Activated T-helper 17 cell treated with anti-CD3 and anti-CD28 coated beads, Interleukin-2, amount 50 U/mL, for 72 hours (primary cell): Measurements from ENCODE around the gene CBY1. TPM values are rescaled to one million over a fixed set of nuclear protein-coding genes. Genes with fewer than 3 reads are reported as not detected.
"Not testable (repeated sequence)": the region's sequence is repeated elsewhere in the genome, so short reads cannot be mapped to it uniquely, and the experiment has no call there.

ENCODE experiments used
- ATAC-seq: fragments of 150-1000 bp; cut with Tn5 transposase; replicated peaks from 2 replicates; pipeline ENCODE4 v1.10.0; 2021; ENCODE audit warnings: mild to moderate bottlenecking, moderate library complexity
- H3K27ac Mint-ChIP-seq: one replicate; pipeline ENCODE4 v1.8.0; 2022; ENCODE audit warnings: mixed read lengths
- H3K27me3 Mint-ChIP-seq: one replicate; pipeline ENCODE4 v1.8.0; 2022; ENCODE audit warnings: mixed read lengths
- H3K36me3 Mint-ChIP-seq: one replicate; pipeline ENCODE4 v1.8.0; 2022; ENCODE audit warnings: low read depth, mild to moderate bottlenecking, mixed read lengths
- H3K4me1 Mint-ChIP-seq: one replicate; pipeline ENCODE4 v1.8.0; 2022; ENCODE audit warnings: mixed read lengths
- H3K4me3 Mint-ChIP-seq: one replicate; pipeline ENCODE4 v1.8.0; 2022; ENCODE audit warnings: mild to moderate bottlenecking, mixed read lengths
- H3K9me3 Mint-ChIP-seq: one replicate; pipeline ENCODE4 v1.8.0; 2022; ENCODE audit warnings: mixed read lengths
- total RNA-seq, 2 donors: library from RNA; stranded (reverse); gene quantifications; one replicate each; pipeline ENCODE4 v1.2.3, GENCODE V29; 2022

The CBY1 gene
- 10 to 100 TPM; 10.4 to 11.5 TPM for total RNA-seq

DNA sequence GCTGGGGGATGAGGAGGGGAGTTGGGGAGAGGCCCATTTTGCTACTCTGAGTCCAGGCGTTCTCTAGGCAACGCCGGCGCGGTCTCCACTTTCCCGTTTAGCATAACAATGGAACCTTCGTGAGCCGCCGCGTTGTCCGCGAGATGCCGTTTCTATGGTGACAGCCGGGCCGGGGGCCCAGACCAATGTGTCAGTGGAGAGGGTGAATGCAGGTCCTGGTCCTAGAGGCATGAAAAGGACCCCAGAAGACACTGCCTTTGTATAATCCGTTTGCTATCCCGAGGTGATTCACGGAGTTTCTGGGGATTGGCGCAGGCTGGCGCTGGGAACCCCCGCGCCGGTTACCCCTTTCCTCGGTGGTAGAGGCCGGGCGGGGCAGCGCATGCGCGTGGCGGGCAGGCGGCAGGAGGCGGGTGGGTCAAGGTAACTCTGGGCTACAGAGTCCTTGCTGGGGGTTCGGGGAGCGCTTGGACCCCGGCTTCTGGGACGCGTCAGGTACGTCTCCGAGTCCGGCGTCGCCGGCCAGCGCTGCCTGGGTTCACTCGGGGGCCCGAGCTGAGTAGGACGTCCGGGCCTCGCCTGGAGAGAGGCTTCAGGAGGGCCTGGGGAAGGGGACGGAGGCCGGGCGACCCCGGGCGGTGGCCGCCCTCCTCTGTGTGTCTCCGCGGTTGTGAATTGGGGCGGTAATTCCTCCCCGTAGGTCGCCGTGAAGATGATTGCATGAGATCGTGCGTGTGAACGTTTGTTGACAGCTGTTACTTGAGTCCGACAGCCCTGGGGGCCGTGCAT is at the start of gene CBY1, which contains the start of gene FAM227A:
Gene CBY1 (plus strand): TSS at position 383 of the 789 bp plus-strand sequence. CDS start 11,417 bp downstream, outside the sequence.
Gene FAM227A (minus strand): TSS at position 137 of the 789 bp plus-strand sequence. CDS start 6,224 bp downstream, outside the sequence.
- H3K27me3 Mint-ChIP-seq = no peaks in the 10 kb centered on the region
- peak; percentile 85 for ATAC-seq
- no peaks in the 10 kb centered on the region for H3K9me3 Mint-ChIP-seq
- peak within 1 kb of the TSS; percentile 87 for H3K4me3 Mint-ChIP-seq
- peak within 1 kb of the TSS; percentile 97 for H3K27ac Mint-ChIP-seq
- peaks cover 5% of the 10 kb centered on the region for H3K4me1 Mint-ChIP-seq
- peaks cover 1% of the 10 kb centered on the region for H3K36me3 Mint-ChIP-seq

DNA sequence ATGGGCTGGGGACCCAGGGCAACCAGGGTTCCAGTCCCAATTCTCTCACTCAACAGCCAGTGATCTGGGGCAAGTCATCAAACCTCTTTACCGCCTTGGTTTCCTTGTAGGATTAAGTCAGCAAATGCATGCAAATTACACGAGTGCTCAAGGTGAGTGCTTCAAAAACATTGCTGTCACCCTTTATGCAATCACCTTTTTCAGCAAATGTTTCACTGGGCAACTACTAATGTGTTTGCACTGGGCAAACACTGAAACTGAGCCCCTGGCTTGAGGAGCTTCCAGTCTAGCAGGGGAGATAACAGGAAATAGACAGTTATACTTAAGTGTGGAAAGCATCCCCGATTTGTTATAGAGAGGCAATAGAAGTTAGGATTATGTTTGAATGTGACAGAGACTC is 48.8 kb upstream of the CBY1 start:
- no peak overlapping the region for H3K27ac Mint-ChIP-seq

DNA sequence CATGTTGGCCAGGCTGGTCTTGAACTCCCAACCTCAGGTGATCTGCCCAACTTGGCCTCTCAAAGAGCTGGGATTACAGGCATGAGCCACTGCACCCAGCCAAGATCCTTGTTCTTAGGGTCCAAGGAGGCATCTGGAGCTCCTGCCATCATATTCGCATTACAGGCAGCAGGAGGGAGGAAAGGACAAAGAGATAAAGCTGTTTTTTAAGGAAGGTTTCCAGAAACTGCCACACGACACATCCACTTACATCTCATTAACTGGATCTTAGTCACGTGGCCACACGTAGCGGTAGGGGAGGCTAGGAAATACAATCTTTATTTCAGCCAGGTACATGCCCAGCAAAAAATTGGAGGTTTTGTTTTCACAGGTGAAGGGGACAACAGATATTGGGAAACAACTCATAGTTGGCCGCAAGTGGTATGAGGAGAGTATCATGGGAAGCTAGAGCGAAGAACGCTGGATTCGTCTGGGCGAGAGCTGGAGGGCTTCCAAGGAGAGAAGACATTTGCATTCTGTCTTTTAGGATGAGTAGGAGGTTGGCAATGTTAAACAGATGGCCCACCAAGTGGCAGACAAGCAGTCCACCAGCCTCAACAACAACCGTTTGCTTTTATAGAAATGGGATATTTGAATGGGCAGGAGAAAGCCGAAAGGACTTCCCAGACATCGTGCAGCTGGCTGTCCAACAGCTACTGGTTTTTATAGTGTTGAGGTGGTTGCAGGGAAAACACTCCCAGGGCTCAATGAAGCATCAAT is 47.3 kb upstream of the CBY1 start:
- H3K9me3 Mint-ChIP-seq = no peaks in the 10 kb centered on the region
- H3K4me3 Mint-ChIP-seq = no peak overlapping the region
- H3K27me3 Mint-ChIP-seq = peaks cover 10% of the 10 kb centered on the region
- no peaks in the 10 kb centered on the region for H3K4me1 Mint-ChIP-seq
- ATAC-seq = no peak
- H3K27ac Mint-ChIP-seq = no peak overlapping the region
- H3K36me3 Mint-ChIP-seq = no peaks in the 10 kb centered on the region

More for the DNA sequence above, 48.8 kb upstream of the CBY1 start:
- Mint-ChIP-seq H3K27me3 (peaks cover 13% of the 10 kb centered on the region), H3K9me3 (no peaks in the 10 kb centered on the region), H3K4me1 (no peaks in the 10 kb centered on the region), H3K4me3 (no peak overlapping the region), H3K36me3 (no peaks in the 10 kb centered on the region)
- ATAC-seq = no peak

DNA sequence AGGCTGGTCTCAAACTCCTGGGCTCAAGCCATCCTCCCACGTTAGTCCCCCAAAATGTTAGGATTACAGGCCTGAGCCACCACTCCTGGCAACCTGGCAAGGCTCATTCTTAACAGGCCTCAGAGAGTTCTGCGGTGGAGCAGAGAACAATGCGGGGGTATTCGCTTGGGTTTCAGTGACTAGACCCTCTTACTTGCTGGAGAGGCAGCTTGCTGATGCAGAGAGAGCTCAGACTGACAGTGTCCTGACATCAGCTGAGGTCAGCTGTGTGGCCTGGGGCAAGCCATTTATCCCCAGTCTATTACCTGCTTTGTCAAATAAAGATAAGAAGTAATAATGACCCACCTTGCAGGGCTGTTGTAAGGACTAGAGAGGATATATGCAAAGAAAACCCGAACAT is 46.2 kb upstream of the CBY1 start:
- Mint-ChIP-seq H3K27me3 (peaks cover 10% of the 10 kb centered on the region), H3K4me3 (no peak overlapping the region), H3K9me3 (no peaks in the 10 kb centered on the region), H3K4me1 (no peaks in the 10 kb centered on the region), H3K27ac (no peak overlapping the region), H3K36me3 (no peaks in the 10 kb centered on the region)
- ATAC-seq = no peak

DNA sequence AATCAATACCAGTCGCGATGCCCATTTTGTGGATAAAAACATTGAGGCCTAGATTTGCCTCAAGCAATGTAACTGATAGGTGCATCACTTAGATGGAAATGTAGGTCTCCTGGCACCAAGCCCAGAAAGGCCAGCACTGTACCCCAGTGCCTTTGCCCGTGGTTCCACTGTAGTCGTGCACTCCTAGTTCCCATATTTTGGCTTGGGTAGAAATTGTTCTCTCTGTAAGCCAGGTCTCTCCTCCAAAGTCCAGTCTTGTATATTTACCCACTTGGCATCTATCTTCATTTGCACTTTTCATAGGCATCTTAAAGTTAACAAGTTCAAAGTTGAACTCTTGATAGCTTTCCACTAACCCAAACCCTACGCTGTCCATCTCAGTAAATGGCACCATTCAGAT is 44.9 kb upstream of the CBY1 start:
- Mint-ChIP-seq H3K27me3 (peaks cover 14% of the 10 kb centered on the region), H3K9me3 (no peaks in the 10 kb centered on the region), H3K36me3 (no peaks in the 10 kb centered on the region), H3K4me1 (no peaks in the 10 kb centered on the region), H3K27ac (no peak overlapping the region), H3K4me3 (no peak overlapping the region)
- no peak for ATAC-seq

DNA sequence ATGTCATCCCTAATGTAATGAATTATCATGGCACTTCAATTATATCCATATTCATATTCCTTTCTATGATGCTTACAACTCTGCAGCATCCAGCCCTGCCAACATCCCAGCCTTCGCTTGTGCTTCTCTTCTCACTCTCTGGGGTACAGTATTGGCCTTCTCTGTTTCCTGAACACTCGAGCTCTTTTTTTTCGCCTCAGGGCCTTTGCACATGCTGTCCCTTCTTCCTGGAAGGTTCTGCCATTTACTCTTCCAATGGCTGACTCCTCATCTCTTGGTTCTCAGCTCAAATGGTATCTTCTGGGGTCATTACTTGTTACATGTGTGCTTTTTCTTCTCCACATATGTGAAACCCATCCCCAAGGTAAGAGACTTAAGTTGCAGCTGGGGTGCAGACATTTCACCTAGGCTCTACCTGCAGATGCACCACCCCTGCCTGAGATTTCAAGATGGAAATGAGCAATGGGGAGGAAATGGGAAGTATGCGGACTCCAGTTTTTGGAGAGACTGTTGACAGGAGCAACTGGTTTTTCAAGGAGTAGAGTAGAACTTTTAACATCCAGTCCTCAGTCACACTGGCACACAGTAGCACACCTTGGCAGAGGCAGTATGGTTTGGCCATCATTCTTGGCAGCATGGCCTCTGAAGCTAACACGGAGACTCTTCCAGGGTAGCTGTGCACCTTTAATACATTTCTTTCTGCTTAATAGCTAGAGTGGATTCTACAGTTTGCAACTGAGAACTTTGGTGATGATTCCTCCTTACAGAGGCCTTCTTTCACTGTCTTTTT is 44.0 kb upstream of the CBY1 start:
- H3K27me3 Mint-ChIP-seq = peaks cover 17% of the 10 kb centered on the region
- H3K36me3 Mint-ChIP-seq = no peaks in the 10 kb centered on the region
- no peak overlapping the region for H3K27ac Mint-ChIP-seq
- ATAC-seq = no peak
- H3K9me3 Mint-ChIP-seq = no peaks in the 10 kb centered on the region
- H3K4me3 Mint-ChIP-seq = no peak overlapping the region
- no peaks in the 10 kb centered on the region for H3K4me1 Mint-ChIP-seq

DNA sequence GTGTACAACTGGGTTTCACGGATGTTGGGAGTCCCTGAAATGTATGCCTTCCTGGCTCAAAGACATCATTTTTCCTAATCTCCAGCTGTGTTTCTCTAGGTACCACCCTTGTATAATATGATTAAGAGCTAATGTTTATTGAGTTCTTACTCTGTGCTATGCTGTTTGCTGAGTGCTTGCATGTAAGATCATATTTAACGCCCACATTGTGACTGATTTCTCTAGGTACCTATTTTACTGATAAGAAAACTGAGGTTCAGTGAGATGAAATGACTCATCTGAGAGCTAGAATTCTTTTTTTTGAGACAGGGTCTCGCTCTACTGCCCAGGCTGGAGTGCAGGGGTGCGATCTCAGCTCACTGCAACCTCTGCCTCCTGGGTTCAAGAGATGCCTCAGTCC is 42.9 kb upstream of the CBY1 start:
- no peaks in the 10 kb centered on the region for H3K9me3 Mint-ChIP-seq
- H3K4me3 Mint-ChIP-seq = no peak overlapping the region
- H3K27me3 Mint-ChIP-seq = peaks cover 13% of the 10 kb centered on the region
- no peaks in the 10 kb centered on the region for H3K4me1 Mint-ChIP-seq
- no peaks in the 10 kb centered on the region for H3K36me3 Mint-ChIP-seq
- no peak overlapping the region for H3K27ac Mint-ChIP-seq
- peak; percentile 82 for ATAC-seq

DNA sequence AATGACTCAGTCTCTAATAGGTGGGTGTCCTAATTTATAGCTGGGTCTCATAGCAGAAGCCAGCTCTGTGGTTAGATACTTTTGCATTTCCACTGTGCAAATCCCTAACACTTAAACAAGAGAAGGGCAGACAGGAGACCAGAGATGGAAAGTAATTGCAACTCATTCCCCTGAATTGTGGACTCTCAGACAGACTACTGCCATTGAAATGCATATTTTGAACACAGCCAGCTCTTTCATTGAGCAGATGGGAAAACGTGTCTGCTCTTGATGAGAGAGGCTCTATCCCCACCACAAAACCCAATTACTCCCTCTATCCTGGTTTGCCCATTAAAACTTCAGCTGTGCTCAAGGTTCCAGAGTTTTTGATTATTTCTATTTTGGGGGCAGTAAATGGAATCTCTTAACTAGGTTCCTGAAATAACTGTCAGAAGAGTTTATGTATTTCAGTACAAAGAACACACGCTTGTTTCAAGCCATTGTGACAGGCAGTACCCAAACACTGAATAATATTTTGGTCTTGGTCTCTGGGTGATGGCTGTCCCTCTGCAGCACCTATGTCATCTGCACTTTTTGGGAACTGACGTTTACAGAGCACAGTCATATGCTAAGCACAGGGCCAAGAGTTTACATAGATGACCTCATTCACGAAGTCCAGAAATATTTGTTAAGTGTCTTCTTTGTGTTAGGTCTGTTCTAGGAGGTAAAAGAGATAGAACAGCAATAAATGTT is 41.9 kb upstream of the CBY1 start:
- Mint-ChIP-seq H3K36me3 (no peaks in the 10 kb centered on the region), H3K27ac (no peak overlapping the region), H3K27me3 (peaks cover 14% of the 10 kb centered on the region), H3K4me3 (no peak overlapping the region), H3K4me1 (no peaks in the 10 kb centered on the region), H3K9me3 (no peaks in the 10 kb centered on the region)
- ATAC-seq = no peak

DNA sequence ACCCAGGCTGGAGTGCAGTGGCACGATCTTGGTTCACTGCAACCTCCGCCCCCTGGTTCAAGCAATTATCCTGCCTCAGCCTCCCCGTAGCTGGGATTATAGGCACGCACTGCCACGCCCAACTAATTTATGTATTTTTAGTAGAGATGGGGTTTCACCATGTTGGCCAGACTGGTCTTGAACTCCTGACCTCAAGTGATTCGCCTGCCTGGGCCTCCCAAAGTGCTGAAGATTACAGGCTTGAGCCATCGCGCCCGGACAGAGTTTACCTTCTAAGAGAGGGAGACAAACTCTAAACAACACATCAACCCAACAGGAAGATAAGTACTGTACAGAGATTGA is 41.4 kb upstream of the CBY1 start:
- H3K9me3 Mint-ChIP-seq, ATAC-seq, H3K27ac Mint-ChIP-seq, H3K36me3 Mint-ChIP-seq, H3K4me3 Mint-ChIP-seq, H3K4me1 Mint-ChIP-seq: not testable (repeated sequence)
- peaks cover 16% of the 10 kb centered on the region for H3K27me3 Mint-ChIP-seq

DNA sequence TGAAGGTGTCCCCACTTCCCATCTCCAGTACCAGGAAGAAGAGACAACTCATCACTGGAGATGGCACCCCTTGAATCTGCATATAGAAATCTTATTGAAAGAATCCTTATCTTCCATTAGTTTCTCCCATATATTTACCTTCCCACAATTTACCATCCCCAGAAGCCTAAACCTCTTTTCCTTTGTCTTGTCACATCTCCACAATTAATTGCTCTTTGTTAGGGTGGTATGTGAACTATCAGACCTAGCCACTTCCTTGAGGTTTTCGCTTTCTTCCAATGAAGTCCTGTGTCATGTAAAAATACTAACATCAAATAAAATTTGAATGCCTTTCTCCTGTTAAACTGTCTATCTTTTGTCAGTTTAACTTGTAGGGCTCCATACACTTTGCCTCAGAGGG is 38.2 kb upstream of the CBY1 start:
- no peak overlapping the region for H3K27ac Mint-ChIP-seq

DNA sequence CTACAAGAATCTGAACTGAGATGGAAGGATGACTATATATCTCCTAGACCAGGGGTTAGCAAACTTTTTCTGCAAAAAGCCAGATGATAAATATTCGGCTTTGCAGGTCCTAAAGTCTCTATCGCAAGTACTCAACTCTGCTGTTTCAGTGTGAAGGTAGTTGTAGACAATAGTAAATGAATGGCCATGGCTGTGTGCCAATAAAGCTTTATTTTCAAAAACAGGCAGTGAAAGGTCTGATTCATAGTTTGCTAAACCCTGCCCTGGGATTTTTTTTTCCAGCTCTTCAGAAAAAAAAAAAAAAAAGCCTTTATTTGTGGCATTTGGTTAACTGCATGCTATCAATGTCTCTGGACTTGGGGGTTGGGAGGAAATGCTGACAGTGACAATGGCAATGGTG is 37.8 kb upstream of the CBY1 start:
- no peaks in the 10 kb centered on the region for H3K4me1 Mint-ChIP-seq
- peaks cover 16% of the 10 kb centered on the region for H3K27me3 Mint-ChIP-seq
- H3K9me3 Mint-ChIP-seq = no peaks in the 10 kb centered on the region
- no peak overlapping the region for H3K4me3 Mint-ChIP-seq
- H3K27ac Mint-ChIP-seq = no peak overlapping the region
- no peaks in the 10 kb centered on the region for H3K36me3 Mint-ChIP-seq
- ATAC-seq = no peak

More for the DNA sequence above, 38.2 kb upstream of the CBY1 start:
- Mint-ChIP-seq H3K27me3 (peaks cover 16% of the 10 kb centered on the region), H3K4me1 (no peaks in the 10 kb centered on the region), H3K4me3 (no peak overlapping the region), H3K9me3 (no peaks in the 10 kb centered on the region), H3K36me3 (no peaks in the 10 kb centered on the region)
- no peak for ATAC-seq

DNA sequence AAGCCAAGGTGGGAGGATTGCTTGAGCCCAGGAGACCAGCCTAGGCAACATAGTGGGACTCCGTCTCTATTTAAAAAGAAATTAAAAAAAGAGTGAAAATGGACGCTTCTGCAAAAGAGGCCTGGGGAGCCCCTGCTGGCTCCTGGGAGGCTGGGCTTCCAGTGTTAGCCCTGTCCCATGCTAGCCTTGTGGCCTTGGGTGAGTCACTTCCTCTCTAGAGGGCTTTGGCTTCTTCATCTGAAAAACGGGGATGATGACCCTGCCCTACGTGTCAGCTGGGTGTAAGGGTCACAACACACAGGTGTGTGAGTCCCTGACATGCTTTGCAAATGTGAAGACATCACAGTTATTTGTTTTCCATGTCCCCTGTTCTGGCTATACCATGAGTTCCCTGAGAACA is 33.1 kb upstream of the CBY1 start:
- Mint-ChIP-seq H3K4me3 (no peak overlapping the region), H3K9me3 (no peaks in the 10 kb centered on the region), H3K27ac (no peak overlapping the region), H3K4me1 (no peaks in the 10 kb centered on the region), H3K27me3 (peaks cover 8% of the 10 kb centered on the region), H3K36me3 (no peaks in the 10 kb centered on the region)
- ATAC-seq = peak; percentile 28

DNA sequence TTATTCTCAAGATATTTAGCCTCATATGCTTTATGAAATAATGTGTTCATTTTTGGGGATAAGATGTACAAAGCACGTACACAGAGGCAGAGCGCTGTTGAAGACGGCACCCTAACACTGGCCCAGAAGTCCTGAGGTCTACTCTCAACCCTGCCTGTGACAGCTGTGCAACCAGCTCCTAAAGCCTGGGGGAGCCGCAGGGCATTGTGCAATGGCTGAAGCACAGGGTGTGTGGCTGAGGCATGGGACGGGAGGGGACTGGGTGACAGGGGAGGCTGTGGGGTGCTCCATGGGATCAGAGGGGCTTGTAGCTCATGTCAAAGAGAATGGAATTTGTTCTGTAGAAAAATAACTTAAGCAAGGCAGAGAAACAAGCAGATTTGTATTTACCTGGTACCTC is 28.0 kb upstream of the CBY1 start:
- Mint-ChIP-seq H3K4me1 (peaks cover 8% of the 10 kb centered on the region), H3K9me3 (no peaks in the 10 kb centered on the region), H3K27ac (no peak overlapping the region), H3K4me3 (no peak overlapping the region), H3K36me3 (no peaks in the 10 kb centered on the region), H3K27me3 (no peaks in the 10 kb centered on the region)
- ATAC-seq = no peak

DNA sequence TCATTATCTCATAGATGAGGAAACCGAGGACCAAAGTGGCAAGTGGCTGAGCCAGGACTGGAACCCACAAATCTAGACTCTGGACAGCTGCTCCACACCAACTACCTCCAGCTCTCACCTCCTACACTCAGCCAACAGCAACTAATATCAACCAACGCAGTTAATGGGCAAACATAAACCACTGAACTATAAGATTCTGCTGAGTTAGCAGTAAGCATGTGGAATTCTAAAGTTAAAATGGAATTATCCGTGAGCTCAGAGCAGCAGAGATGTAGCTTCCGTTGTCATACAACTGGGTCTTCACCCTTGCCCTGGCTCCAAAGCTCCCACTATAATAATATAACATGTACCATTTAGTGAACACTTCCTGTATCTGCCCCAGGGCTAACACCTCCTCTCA is 27.3 kb upstream of the CBY1 start:
- Mint-ChIP-seq H3K4me1 (peaks cover 8% of the 10 kb centered on the region), H3K36me3 (no peaks in the 10 kb centered on the region), H3K27ac (no peak overlapping the region), H3K4me3 (no peak overlapping the region), H3K27me3 (no peaks in the 10 kb centered on the region), H3K9me3 (no peaks in the 10 kb centered on the region)
- no peak for ATAC-seq
